Stimulated activated naive CD4-positive, alpha-beta T cell treated with Interleukin-2 at 50 U/mL for 16 hours (primary cell): ENCODE results near the gene UIMC1.
"Not testable (repeated sequence)": the region's sequence is repeated elsewhere in the genome, so short reads cannot be mapped to it uniquely, and the experiment has no call there.

Source experiments
- DNase-seq: peaks from one replicate; lab custom pipeline; 2025; lab: John Stamatoyannopoulos, UW

UIMC1 gene

DNA sequence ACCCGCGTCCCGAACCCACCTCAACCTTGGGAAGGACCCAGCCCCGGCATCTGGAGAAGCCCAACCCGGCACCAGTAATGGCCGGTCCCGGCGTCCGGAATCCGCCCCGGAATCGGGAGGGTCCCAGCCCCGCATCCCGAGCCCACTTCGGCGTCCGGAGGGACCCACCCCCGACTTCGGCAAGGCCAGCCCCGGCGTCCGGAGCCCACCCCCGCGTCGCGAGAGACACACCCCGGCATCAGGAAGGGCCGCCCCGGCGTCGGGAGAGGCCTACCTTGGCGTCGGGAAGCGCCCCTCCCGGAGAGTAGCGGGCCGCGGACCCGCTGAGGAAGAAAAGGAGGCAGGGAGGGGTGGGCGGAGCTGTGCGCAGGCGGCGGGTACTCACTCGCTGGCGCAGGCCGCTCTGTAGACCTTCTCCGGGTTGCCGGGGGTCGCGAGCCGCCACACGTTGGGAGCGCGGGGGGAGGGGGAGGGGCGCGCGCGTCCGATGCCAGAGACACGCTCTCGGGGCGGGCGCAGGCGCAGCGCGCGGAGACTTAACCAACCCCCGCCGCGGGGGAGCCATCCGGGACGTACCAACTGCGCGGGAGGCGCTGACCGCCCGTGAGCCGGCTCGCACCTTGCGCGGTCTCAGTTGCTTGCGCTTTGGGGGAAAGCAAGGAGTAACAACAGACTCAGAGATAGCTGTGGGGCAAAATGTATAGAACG is at the start of gene UIMC1:
Gene UIMC1 (minus strand): TSS at position 515 of the 708 bp plus-strand sequence. CDS start 24,164 bp downstream, outside the sequence.
- peak; percentile 86 for DNase-seq

DNA sequence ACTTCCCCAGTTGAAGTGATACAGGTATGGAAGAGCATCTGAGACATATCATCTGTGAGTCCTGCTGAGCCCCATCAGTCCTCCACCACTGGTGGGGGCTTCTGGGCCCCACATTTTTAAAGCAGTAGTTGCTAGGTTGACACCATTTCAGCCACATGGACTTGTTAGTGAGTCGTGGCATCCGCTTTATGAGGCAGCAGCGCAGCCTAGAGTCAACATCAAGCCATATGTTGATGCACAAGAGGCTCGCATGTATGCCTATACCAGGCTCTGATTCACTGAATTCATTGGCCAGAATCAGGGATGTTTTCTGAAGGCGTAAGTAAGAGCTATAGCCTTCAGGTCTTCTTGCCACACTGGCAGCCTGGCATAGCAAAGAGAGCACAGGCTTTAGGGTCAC is 42.7 kb upstream of the UIMC1 start:
- no peak for DNase-seq

DNA sequence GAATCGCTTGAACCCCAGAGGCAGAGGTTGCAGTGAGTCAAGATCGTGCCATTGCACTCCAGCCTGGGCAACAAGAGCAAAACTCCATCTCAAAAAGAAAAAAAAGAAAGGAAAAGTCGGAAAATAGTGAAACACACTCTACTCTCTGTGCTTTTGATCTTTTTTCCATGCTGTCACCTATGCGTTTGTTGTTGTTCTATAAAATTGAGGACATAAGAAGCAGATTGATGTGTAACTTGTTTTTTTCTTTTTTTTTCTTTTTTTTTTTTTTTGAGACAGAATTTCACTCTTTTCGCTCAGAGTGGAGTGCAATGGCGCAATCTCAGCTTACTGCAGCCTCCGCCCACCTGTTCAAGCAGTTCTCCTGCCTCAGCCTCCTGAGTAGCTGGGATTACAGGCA is 42.0 kb upstream of the UIMC1 start:
- DNase-seq = not testable (repeated sequence)

DNA sequence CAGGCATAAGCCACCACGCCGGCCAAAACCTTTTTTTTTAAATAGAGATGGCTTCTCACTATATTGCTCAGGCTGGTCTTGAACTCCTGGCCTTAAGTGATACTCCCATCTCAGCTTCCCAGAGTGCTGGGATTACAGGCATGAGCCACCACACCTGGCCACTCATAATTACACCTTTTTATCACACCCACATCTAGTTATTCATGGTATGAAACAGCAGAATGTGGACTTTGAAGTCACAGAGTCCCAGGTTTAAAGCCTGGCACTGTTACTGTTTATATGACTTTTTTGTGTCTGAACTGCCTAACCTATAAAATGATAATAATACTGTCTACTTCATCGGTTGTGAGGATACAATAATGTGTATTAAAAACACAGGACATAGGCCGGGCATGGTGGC is 39.1 kb upstream of the UIMC1 start:
- DNase-seq = no peak

DNA sequence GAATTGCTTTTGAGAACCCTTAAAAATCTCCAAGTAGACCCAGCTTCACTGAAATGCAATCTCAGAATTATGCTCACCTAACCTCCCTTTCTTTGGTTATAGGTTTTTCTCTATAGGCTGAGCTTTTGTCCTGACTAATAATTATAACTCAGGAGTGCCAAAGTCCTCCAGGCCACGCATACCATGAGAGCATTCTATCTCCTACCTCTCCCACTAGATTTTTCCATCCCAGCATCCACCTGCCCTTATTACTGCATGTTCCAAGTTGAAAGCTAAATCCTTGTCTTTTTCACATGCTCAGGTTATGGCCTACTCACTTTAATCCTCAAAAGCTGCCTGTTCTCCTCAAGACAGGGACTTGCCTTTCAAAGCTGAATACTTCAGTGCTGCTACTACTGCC is 38.1 kb upstream of the UIMC1 start:
- no peak for DNase-seq

DNA sequence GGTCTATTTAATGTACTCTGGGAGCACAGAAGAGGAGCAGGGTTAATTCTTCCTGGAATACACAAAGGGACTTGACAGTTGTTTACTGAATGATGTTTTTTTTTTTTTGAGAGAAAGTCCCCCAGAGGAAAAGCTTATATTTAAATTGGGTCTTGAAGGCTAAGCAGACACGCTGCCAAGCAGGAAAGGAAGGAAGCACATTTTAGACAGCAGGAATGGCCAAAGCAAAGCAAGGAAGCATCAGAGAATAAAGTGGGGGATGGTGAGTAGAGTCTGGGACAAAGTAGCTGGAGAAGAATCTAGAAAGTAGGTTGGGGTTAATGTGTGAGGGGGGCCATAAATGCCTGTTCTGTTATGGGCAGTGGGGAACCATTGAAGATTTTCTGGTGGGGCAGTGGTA is 37.4 kb upstream of the UIMC1 start:
- DNase-seq = no peak

DNA sequence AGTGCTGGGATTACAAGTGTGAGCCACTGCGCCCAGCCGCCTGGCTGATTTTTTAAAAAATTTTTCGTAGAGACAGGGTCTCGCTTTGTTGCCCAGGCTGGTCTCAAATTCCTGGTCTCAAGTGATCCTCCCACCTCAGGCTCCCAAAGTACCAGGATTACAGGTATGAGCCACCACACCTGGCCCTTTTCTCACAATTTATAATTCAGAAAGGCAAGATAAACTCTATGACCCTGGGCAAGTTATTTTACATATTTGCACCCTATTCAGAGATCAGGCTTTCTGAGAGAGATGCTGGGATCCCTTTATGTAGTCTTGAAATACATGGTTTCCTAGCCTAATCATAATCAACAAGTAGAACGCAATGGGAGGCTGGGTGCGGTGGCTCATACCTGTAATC is 36.5 kb upstream of the UIMC1 start:
- no peak for DNase-seq

DNA sequence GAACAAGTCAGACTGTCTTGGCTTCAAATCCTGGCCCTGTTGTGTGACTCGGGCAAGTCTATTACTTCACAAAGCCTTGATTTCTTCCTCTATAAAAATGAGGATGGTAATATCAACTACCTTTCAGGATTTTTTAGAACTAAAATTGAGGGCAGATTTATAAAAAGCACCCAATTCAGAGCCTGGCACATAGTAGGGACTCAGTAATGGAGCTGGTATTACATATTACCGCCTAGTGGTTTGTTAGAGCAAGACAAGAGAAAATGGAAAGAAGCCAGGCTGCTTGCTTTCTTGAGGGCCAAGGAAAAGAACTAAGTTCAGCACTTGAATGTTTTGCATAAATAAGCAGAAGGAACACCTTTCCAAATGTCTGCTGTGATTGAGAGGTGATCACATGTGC is 35.4 kb upstream of the UIMC1 start:
- DNase-seq = no peak

DNA sequence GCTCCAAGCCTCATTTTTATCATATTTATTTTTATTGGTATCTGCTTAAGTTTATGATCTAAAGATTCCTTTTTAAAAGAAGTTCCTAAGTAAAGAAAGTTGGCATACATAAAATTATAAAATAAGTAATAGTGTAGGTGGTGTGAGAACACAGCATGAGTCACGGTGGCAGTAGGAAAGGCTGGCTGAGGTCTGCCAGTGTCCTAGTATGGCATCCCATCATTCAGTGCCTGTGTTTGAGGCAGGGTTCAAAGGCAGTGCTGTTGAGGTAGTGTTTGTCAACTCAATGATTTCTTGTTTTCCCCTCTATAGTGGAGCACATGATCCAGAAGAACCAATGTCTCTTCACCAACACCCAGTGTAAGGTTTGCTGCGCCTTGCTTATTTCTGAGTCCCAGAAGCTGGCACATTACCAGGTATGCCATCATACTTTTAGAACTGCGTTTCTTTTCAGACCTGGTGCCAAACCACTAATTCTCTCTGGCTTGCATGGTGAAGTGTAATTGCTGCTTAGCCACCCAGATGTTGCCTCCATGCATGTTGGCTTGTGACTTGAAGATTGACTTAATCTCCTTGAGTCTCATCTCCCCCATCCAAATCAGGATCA is 34.3 kb upstream of the UIMC1 start:
- no peak for DNase-seq

DNA sequence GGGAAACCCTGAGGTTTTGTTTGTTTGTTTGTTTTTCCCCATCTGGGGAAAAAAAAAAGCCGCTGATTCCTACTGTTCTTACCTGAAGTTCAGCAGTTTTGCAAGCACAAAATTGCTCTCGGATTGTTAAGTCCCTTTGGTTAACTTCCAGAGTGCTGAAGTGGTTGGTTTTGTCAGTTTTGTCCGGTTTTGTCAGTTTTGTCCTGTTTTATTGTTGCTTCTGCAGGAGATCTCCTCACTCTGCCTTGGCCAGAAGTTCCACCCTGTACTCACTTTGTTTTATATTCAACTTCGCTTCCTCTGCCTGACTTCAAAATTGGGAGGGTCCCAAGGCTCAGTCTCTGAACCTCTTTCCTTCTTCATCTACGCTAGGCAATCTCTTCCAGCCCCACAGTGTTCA is 30.3 kb upstream of the UIMC1 start:
- no peak for DNase-seq

DNA sequence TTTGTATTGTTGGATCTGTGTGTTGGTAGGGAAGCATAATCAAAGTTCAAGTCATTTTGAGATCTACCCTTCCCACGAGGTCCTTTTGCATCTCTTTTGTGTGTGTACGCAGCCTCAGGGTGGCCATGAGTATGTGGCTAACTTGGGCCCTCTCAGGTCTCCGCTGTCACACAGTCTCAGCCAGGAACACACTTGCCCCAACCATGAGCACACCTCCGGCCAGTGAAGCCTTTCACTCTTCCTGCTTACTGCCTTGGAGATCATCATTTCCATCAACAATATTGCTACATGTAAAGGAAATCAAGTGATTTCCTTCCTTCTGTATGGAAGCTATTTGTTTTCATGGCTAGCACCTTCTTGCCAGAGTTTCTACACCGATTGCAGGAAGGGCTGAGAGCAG is 29.9 kb upstream of the UIMC1 start:
- no peak for DNase-seq

DNA sequence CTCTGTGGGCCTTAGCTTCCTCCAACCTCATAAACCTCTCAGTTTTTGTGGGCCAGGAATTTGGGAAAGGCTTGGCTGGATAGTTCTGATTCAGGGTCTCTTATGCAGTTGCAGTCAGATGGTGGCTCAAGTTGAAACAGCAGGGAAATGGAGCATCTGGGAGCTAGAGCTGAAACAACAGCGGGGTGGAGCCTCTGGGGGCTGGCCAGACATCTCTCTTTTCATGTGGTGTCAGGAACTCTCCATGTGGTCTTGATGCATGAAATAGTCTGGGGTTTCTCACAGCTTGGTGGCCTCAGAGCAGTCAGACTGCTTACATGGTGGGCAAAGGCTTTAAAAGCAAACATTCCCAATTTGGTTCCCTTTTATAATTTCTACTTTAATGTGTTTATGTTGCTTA is 29.4 kb upstream of the UIMC1 start:
- DNase-seq = no peak

DNA sequence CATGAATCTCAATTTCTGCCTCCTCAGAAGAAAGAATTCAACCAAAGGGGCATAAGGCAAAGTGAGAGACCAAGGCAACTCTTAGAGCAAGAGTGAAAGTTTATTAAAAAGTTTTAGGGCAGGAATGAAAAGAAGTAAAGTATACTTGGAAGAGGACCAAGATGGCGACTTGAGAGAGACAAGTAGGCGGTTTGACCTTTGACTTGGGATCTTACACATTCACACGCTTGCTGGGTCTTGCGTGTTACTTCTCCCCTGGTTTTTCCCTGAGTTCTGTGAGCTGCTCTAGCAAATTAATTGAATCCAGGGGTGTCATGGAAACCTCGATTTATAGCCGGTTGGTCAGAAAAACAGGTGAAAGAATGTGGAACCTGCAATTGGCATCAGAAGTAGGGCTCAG is 22.9 kb upstream of the UIMC1 start:
- DNase-seq = no peak

DNA sequence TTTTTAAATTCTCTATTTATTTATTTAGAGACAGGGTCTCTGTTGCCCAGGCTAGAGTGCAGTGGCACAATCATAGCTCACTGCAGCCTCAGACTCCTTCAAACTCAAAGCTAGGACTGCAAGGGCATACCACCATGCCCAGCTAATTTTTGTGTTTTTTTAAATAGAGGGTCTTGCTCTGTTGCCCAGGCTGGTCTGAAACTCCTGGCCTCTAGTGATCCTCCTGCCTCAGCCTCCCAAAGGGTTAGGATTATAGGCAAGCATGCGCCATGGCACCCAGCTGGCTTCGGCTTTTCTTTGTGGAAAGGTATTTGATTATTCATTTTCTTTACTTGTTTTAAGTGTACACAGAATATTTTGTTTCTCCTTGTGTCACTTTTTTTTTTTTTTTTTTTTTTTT is 21.1 kb upstream of the UIMC1 start:
- DNase-seq = no peak

DNA sequence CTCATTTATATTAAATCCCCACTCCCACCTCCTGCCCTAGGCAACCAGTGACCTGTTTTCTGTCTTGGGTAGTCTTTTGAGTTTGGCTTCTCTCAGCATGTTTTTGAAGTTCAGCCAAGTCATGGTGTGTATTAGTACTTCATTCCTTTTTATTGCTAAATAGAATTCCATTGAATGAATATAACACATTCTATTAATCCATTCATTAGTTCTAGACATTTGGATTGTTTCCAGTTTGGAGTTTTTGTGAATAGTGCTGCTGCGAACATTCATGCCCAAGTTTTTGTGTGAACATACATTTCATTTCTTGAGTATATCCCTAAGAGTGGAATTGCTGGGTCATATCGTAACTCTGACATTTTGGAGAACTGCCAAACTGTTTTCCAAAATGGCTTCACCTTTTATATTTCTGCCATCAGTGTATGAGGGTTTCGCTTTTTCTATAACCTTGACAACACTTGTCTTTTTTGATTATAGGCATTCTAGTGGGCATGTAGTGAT is 18.6 kb upstream of the UIMC1 start:
- DNase-seq = no peak

DNA sequence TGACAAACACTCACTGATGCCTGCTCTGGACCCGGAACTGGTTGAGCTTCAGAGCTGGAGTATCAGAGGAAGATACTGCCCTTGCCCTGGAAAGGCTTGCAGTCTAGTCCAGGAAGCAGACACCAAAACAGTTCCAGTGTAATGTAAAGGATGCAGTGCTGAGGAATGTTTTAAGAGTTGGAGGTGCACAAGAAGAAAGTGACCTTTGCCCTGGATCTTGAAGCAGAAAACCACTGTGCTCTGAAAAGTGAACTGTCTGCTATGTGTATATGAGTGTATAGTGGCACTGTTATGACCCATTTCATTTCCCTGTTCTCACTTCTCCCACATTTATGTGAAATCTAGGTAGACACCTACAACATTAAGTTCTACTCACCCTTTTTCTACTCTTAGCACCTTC is 18.0 kb upstream of the UIMC1 start:
- DNase-seq = no peak

DNA sequence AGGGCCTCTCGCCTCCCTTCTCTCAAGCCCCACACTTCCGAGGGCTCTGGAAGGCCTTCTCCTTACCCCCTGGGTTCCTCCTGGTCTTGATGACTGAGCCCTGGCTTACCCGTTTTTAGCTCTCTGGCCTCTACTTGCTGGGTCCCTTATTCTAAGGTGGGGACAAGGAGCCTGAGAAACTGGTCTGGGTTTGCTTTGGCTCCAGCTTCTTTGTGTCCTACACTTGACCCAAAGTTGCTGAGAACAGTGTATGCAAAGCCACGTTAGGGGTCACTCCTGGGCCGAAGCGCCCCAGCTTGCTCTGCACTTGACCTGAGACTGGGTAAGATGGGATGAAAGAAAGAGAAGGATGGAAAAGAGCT is 16.7 kb upstream of the UIMC1 start:
- no peak for DNase-seq

DNA sequence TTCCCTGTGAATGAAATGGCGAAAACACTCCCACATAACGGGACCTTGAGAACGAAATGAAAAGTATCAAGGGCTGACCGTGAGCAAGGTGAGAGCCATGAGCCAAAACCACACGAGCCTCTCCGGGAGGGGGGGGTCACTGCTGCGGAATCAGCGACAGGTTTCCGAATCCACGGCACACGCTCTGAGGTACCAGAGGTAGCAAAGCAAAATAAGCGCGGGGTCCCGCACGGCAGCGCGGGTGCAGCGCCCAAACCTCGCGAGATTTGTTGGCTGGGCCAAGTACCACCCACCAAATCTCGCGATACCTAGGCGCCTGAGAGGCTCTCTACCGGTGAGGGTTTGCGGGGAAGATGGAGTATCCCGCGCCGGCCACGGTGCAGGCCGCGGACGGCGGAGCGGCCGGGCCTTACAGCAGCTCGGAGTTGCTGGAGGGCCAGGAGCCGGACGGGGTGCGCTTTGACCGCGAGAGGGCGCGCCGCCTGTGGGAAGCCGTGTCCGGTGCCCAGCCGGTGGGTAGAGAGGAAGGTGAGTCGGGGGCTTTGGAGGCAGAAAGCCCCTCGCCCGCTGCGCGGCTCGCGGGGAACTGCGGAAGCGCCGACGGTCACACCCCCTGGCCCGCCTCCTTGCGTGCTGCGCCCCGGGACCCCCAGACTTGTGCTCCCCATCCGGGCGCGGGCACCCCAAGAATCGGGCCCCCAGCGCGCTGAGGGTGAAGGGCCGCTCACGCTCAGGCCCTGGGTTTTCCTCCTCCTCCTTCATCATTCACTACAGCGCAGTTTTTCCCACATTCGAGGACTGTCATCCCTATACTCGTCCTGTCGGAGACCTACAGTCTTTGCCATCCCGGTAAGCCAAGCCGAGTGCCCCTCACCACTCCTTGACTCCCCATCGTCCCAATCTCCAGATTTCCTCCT is 16.1 kb upstream of the UIMC1 start, which contains the start of gene ZNF346:
Gene ZNF346 (plus strand): TSS at position 311 of the 917 bp plus-strand sequence. CDS start 43 bp downstream, at position 354.
- DNase-seq = peak; percentile 87

DNA sequence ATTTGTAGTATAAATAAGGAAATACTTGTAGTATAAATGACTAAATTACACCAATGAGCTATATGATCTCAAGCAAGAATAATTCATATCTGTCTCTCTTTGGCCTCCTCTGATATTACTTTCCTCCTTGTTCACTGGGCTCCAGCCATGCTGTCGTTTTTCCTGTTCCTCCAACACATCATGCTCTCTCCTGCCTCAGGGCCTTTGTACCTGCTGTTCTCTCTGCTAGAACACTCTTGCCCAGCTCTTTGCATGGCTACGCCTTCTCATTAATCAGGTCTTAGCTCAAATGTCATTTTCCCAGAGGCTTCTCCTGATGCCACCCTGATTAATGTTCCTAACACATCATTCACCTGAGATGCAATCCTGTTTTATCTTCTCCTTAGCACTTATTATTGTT is 13.5 kb upstream of the UIMC1 start:
- no peak for DNase-seq

DNA sequence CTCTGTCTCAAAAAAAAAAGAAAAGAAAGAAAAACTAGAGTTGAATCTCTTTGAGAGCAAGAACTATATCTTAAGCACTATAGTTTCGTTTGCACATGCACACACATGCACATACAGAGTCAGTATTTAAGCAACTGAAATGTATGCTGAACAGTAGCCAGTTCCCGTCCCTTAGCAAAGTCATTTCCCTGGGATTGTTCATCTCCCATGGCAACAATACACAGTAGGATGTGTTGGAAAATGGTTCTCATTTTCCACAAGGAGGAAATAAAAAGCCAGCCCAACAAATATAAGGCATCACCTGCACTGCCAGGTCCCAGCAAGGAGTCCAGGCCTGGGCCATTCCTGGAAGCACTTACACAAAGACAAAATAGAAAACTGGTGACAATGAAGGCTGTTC is 11.8 kb upstream of the UIMC1 start:
- DNase-seq = no peak

DNA sequence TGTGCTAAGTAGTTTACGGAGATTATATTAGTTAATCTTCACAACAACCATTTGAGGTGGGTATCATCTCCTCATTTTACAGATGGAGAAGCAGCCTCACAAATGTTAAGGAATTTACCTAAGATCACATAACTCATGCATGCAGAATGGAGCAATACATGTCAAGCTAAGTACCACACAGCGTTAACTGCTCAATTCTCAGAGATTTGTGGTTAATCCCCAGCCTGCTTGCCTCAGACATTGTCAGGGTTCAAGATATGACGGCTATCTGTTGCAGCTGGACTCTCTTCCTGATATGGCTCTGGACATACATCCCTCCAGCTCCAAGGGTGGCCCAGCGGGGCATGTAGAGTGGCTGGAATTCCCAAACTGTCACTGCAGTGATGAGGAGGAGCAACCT is 8.6 kb upstream of the UIMC1 start:
- DNase-seq = no peak

DNA sequence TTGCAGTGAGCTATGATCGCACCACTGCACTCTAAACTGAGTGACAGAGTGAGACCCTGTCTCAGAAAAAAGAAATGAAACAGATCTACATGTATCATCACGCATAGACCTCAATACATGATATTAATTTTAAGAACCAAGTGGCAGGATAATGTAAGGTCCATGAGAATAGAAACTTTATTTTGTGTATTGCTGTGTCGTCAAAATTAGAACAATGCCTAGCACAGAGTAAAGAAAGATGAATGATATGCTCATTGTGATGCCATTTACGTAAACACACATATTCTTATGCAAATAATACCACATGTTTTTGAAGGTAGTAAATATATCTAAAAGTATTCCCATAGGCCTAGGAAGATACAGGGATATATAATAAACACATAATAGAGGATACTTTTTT is 3.6 kb upstream of the UIMC1 start:
- DNase-seq = no peak

DNA sequence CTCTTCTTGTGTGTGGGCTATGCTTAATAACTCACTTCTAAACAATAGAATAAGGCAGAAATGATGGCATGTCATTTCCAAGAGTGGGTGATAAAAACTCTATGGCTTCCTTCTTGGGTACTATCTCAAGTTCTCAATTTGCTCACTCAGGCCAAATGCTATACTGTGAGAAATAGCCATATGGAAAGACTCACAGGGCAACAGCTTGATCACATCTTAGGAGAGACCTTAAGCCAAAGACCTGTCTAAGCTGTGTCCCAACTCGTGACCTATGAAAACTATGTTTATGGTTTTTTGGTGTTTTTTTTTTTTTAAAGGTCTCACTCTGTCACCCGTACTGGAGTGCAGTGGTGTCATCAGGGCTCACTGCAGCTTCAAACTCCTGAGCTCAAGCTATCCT is 2.1 kb upstream of the UIMC1 start:
- DNase-seq = no peak
